HUES6 (cell line): ENCODE results near the gene KRTAP10-7.
"Not testable (repeated sequence)": the region's sequence is repeated elsewhere in the genome, so short reads cannot be mapped to it uniquely, and the experiment has no call there.

Experiments
- H3K27ac ChIP-seq: 2 replicates; pipeline ENCODE4 v1.7.0; 2013; ENCODE audit warnings: low read depth, mild to moderate bottlenecking, low read length, inconsistent platforms
- H3K27me3 ChIP-seq: 2 replicates; pipeline ENCODE4 v1.6.1; 2013; ENCODE audit warnings: low read length; ENCODE audit not compliant: control insufficient read depth, insufficient read depth
- H3K36me3 ChIP-seq: 2 replicates; pipeline ENCODE4 v1.6.1; 2013; ENCODE audit warnings: low read length; ENCODE audit not compliant: control insufficient read depth, insufficient read depth
- H3K4me1 ChIP-seq: 2 replicates; pipeline ENCODE4 v1.6.1; 2013; ENCODE audit warnings: low read length; ENCODE audit not compliant: control insufficient read depth, insufficient read depth
- H3K4me3 ChIP-seq: 2 replicates; pipeline ENCODE4 v1.5.1; 2013; ENCODE audit warnings: low read depth, low read length
- H3K9ac ChIP-seq: one replicate; pipeline ENCODE4 v1.6.1; 2013; ENCODE audit warnings: mild to moderate bottlenecking, low read length
- H3K9me3 ChIP-seq: 2 replicates; pipeline ENCODE4 v1.6.1; 2013; ENCODE audit warnings: low read depth, low read length; ENCODE audit not compliant: control insufficient read depth, insufficient read depth

The KRTAP10-7 gene

GRCh38 chr21:44638506-44639330 lies 38.3 kb downstream of the KRTAP10-7 start:
- not testable (repeated sequence) for H3K4me3 ChIP-seq, H3K27ac ChIP-seq, H3K9ac ChIP-seq, H3K36me3 ChIP-seq, H3K4me1 ChIP-seq, H3K27me3 ChIP-seq
- H3K9me3 ChIP-seq, result peaks cover 12% of the 10 kb centered on the region

GRCh38 chr21:44639331-44639655 lies 38.9 kb downstream of the KRTAP10-7 start:
- H3K27me3 ChIP-seq, result no peaks in the 10 kb centered on the region

GRCh38 chr21:44640761-44641160 lies 40.4 kb downstream of the KRTAP10-7 start:
- no peak overlapping the region for H3K9ac ChIP-seq
- peaks cover 23% of the 10 kb centered on the region for H3K9me3 ChIP-seq
- no peaks in the 10 kb centered on the region for H3K27me3 ChIP-seq
- H3K27ac ChIP-seq, result no peak overlapping the region
- no peak overlapping the region for H3K4me3 ChIP-seq
- no peaks in the 10 kb centered on the region for H3K36me3 ChIP-seq
- peaks cover 10% of the 10 kb centered on the region; the same call in 1 of the 2 replicates for H3K4me1 ChIP-seq

More at GRCh38 chr21:44639331-44639655, 38.9 kb downstream of the KRTAP10-7 start:
- Histone ChIP-seq H3K4me3 (no peak overlapping the region), H3K4me1 (peaks cover 10% of the 10 kb centered on the region; the same call in 1 of the 2 replicates), H3K9ac (no peak overlapping the region), H3K9me3 (peaks cover 17% of the 10 kb centered on the region), H3K27ac (no peak overlapping the region), H3K36me3 (no peaks in the 10 kb centered on the region)

DNA sequence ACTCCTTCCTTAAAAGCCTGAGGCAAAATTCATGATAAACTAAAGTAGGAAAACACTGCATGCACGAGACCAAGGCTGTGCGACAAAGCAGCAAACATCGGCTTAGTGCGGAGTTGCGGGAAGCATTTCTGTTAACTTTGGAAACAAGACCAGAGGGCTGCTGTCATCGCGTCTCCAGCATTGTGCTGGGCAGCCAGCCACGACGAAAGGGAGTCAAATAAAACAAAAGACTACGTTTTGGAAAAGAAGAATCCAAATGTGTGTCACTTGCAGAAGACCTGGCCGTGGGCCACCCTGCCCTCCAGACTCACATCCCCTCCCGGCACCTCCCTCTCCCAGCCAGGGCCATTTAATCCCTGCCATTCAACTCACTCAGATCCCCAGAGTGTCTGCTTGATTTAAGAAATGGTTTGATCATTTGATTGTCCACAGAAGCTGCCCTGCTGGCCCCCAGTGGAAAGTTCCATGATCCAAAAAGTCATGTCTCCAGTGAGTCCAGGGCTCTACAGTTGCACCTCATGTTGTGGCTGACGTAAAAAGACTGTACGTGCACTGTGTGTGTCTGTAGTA lies 43.4 kb downstream of the KRTAP10-7 start:
- Histone ChIP-seq H3K27me3 (no peaks in the 10 kb centered on the region), H3K27ac (no peak overlapping the region), H3K4me1 (peaks cover 9% of the 10 kb centered on the region), H3K9me3 (peaks cover 23% of the 10 kb centered on the region), H3K4me3 (no peak overlapping the region), H3K36me3 (no peaks in the 10 kb centered on the region), H3K9ac (no peak overlapping the region)

- no peaks in the 10 kb centered on the region for H3K36me3 ChIP-seq
These were observed 44.5 kb downstream of the KRTAP10-7 start for GRCh38 chr21:44644878-44645277.

DNA sequence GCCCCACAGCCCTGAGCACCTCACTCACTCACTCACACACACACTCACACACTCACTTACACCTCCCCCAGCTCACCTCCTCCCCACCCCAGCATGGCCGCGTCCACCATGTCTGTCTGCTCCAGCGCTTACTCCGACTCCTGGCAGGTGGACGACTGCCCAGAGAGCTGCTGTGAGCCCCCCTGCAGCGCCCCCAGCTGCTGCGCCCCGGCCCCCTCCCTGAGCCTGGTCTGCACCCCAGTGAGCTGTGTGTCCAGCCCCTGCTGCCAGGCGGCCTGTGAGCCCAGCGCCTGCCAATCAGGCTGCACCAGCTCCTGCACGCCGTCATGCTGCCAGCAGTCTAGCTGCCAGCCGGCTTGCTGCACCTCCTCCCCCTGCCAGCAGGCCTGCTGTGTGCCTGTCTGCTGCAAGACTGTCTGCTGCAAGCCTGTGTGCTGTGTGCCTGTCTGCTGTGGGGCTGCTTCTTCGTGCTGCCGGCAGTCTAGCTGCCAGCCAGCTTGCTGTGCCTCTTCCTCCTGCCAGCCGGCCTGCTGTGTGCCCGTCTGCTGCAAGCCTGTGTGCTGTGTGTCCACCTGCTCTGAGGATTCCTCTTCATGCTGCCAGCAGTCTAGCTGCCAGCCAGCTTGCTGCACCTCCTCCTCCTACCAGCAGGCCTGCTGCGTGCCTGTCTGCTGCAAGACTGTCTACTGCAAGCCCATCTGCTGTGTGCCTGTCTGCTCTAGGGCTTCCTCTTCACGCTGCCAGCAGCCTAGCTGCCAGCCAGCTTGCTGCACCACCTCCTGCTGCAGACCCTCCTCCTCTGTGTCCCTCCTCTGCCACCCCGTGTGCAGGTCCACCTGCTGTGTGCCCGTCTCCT lies 46.2 kb downstream of the KRTAP10-7 start, which contains the start of gene KRTAP10-11:
Gene KRTAP10-11 (plus strand): TSS at position 49 of the 856 bp plus-strand sequence. CDS start 45 bp downstream, at position 94.
- not testable (repeated sequence) for H3K4me1 ChIP-seq, H3K9ac ChIP-seq, H3K27me3 ChIP-seq, H3K36me3 ChIP-seq, H3K4me3 ChIP-seq, H3K27ac ChIP-seq
- H3K9me3 ChIP-seq, result peaks cover 16% of the 10 kb centered on the region

More at GRCh38 chr21:44644878-44645277, 44.5 kb downstream of the KRTAP10-7 start:
- Histone ChIP-seq H3K27me3 (no peaks in the 10 kb centered on the region), H3K4me1 (peaks cover 9% of the 10 kb centered on the region), H3K27ac (no peak overlapping the region), H3K4me3 (no peak overlapping the region), H3K9me3 (peaks cover 23% of the 10 kb centered on the region), H3K9ac (no peak overlapping the region)

DNA sequence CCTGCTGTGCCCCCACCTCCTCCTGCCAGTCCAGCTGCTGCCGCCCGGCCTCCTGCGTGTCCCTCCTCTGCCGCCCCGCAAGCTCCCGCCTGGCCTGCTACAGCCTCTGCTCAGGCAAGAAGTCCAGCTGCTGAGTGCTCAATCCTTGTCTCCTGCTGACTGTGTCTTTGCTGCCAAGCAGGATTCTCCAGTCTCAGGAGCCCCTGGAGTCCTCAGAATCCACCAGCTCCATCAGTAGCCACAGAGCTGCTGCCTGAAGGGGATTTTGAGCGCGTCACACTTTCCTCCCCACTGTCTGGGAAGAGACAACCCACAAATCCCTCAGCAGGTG lies 46.8 kb downstream of the KRTAP10-7 start:
- Histone ChIP-seq H3K4me3 (no peak overlapping the region), H3K27ac (no peak overlapping the region)

DNA sequence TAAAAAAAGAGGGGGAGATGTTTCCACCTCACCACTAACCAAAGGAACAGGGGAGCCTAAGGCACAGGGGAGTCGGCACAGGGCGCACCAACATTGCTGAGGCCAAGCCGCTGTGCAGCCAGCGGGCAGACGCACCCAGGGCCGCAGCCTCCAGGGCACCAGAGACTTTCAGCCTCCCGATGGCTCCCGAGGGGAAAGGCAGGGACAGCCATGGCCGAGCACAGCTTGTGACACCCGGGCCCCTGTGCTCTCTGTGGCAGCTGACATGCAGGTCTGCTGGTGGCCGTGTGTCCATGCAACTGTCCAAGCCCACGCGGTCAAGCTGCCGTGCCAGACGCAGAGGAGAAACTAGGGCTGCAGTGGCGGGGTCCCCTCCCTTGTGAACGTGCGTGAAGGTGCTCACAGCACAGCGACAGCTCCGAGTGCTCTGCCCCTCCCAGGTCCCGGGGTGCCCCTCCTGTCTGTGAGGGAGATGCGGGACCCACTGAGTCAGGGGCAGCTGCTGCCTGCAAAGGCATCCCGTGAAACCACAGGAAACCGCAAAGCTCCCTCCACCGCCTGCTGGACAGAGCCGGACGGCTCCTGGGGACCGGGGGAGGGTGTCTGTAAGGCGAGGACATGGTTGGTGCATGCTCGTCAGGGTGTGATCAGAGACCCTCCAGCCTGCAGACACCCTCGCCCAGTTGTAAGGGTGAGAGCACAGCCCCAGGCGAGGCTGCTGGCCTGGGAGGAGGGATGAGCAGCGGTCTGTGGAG lies 48.3 kb downstream of the KRTAP10-7 start:
- H3K4me1 ChIP-seq, result peaks cover 9% of the 10 kb centered on the region
- no peak overlapping the region for H3K9ac ChIP-seq
- H3K36me3 ChIP-seq, result no peaks in the 10 kb centered on the region
- no peak overlapping the region for H3K4me3 ChIP-seq
- peaks cover 11% of the 10 kb centered on the region for H3K9me3 ChIP-seq
- no peaks in the 10 kb centered on the region for H3K27me3 ChIP-seq
- H3K27ac ChIP-seq, result no peak overlapping the region

More for the DNA sequence above, 46.8 kb downstream of the KRTAP10-7 start:
- peaks cover 9% of the 10 kb centered on the region for H3K4me1 ChIP-seq
- no peaks in the 10 kb centered on the region for H3K36me3 ChIP-seq
- H3K9me3 ChIP-seq, result peaks cover 16% of the 10 kb centered on the region
- no peaks in the 10 kb centered on the region for H3K27me3 ChIP-seq
- H3K9ac ChIP-seq, result no peak overlapping the region

DNA sequence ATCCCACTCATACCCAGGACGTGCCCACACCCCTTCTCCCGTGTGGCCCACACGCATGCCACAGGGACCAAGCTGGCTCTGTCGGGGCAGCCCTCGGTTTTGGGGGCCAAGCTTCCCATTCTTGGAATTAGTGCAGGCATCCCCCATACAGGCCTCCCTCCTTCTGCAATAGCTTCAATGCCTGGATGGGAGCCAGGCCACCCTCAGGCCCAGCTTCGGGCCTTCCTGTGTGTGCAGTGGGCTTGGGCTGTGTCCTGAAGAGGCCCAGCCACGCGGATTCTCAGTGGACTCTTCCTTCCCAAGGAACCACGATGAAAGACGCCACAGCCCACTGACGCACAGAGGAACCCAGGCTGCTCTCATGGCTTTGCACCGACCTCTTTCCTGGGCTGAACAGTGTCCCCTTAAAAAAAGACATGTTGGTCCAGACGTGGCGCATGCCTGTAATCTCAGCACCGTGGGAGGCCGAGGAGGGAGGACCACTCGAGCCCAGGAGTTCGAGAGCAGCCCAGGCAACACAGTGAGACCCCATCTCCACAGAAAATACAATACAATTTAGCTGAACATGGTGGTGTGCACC lies 49.2 kb downstream of the KRTAP10-7 start:
- Histone ChIP-seq H3K9ac (no peak overlapping the region), H3K27ac (no peak overlapping the region), H3K4me3 (no peak overlapping the region), H3K9me3 (peaks cover 5% of the 10 kb centered on the region; the same call in 1 of the 2 replicates), H3K36me3 (no peaks in the 10 kb centered on the region), H3K4me1 (peaks cover 9% of the 10 kb centered on the region), H3K27me3 (no peaks in the 10 kb centered on the region)

- Histone ChIP-seq H3K27me3 (no peaks in the 10 kb centered on the region), H3K9ac (no peak overlapping the region), H3K9me3 (peaks cover under 1% of the 10 kb centered on the region; the same call in 1 of the 2 replicates), H3K4me1 (peaks cover 9% of the 10 kb centered on the region), H3K27ac (no peak overlapping the region), H3K4me3 (no peak overlapping the region), H3K36me3 (no peaks in the 10 kb centered on the region)
These were observed 50.0 kb downstream of the KRTAP10-7 start for GRCh38 chr21:44650265-44650972.
